NCI-H1092 treated with DMSO at 0.1 percent for 48 hours (cell line): ENCODE data around the gene RCN1.
"Not testable (repeated sequence)": the region's sequence is repeated elsewhere in the genome, so short reads cannot be mapped to it uniquely, and the experiment has no call there.

Source experiments
- DNase-seq: peaks from one replicate; lab custom pipeline; 2025; lab: John Stamatoyannopoulos, UW

Gene RCN1

GRCh38 chr11:32113200-32113919 is 22.5 kb downstream of the RCN1 start:
- peak; percentile 9 for DNase-seq

GRCh38 chr11:32113920-32114203 is 23.0 kb downstream of the RCN1 start:
- DNase-seq = no peak

- DNase-seq = no peak
These were observed 24.6 kb downstream of the RCN1 start for GRCh38 chr11:32115446-32115845.

GRCh38 chr11:32116668-32117067 is 25.8 kb downstream of the RCN1 start:
- no peak for DNase-seq

GRCh38 chr11:32118025-32118974 is 27.4 kb downstream of the RCN1 start:
- DNase-seq = no peak

GRCh38 chr11:32119139-32119538 is 28.3 kb downstream of the RCN1 start:
- not testable (repeated sequence) for DNase-seq

- no peak for DNase-seq
These were observed 30.1 kb downstream of the RCN1 start for GRCh38 chr11:32121012-32121411.

GRCh38 chr11:32122200-32122599 is 31.3 kb downstream of the RCN1 start:
- no peak for DNase-seq

- no peak for DNase-seq
These were observed 40.4 kb downstream of the RCN1 start for GRCh38 chr11:32131321-32131720.

- no peak for DNase-seq
These were observed 45.8 kb downstream of the RCN1 start for GRCh38 chr11:32136657-32137056.

GRCh38 chr11:32137263-32137662 is 46.4 kb downstream of the RCN1 start:
- no peak for DNase-seq

GRCh38 chr11:32137869-32138268 is 47.0 kb downstream of the RCN1 start:
- DNase-seq = no peak

- DNase-seq = no peak
These were observed 48.0 kb downstream of the RCN1 start for GRCh38 chr11:32138902-32139301.

GRCh38 chr11:32139896-32140520 is 49.1 kb downstream of the RCN1 start:
- DNase-seq = no peak

- DNase-seq = no peak
These were observed 51.1 kb downstream of the RCN1 start for GRCh38 chr11:32141745-32142546.

- DNase-seq = no peak
These were observed 52.5 kb downstream of the RCN1 start for GRCh38 chr11:32143378-32143777.

- DNase-seq = no peak
These were observed 54.4 kb downstream of the RCN1 start for GRCh38 chr11:32145282-32145681.

- DNase-seq = no peak
These were observed 58.0 kb downstream of the RCN1 start for GRCh38 chr11:32148895-32149294.

- no peak for DNase-seq
These were observed 58.9 kb downstream of the RCN1 start for GRCh38 chr11:32149748-32150147.

- DNase-seq = no peak
These were observed 60.2 kb downstream of the RCN1 start for GRCh38 chr11:32151027-32151426.

GRCh38 chr11:32152216-32152615 is 61.3 kb downstream of the RCN1 start:
- no peak for DNase-seq

- no peak for DNase-seq
These were observed 61.9 kb downstream of the RCN1 start for GRCh38 chr11:32152821-32153220.
